GM12878 (cell line): ENCODE data around the gene CRNKL1. TPM values are rescaled to one million over a fixed set of nuclear protein-coding genes. Genes with fewer than 3 reads are reported as not detected.

Source experiments
- ASH2L ChIP-seq: fragments of 300-600, 200-600 bp; sonication (generic); IDR thresholded peaks from 2 replicates; pipeline ENCODE4 v1.6.1; 2017; ENCODE audit warnings: low read depth, mild to moderate bottlenecking, borderline replicate concordance
- ATF7 ChIP-seq: fragments of 450-650 bp; IDR thresholded peaks from 2 replicates; pipeline ENCODE4 v1.6.1; 2016; ENCODE audit warnings: low read depth, mild to moderate bottlenecking
- BCL11A ChIP-seq: IDR thresholded peaks from 2 replicates; pipeline ENCODE4 v1.6.1; 2011; ENCODE audit warnings: low read depth, low read length
- DPF2 ChIP-seq: fragments of 450-650 bp; IDR thresholded peaks from 2 replicates; pipeline ENCODE4 v1.6.1; 2017; ENCODE audit warnings: mild to moderate bottlenecking
- FOXK2 ChIP-seq: fragments of 450-650 bp; IDR thresholded peaks from 2 replicates; pipeline ENCODE4 v1.6.1; 2017; ENCODE audit warnings: mild to moderate bottlenecking, moderate library complexity
- MEF2A ChIP-seq: IDR thresholded peaks from 2 replicates; pipeline ENCODE4 v1.6.1; 2011; ENCODE audit warnings: low read depth, mild to moderate bottlenecking, low read length, moderate library complexity; ENCODE audit not compliant: insufficient read depth
- NFIC ChIP-seq: IDR thresholded peaks from 2 replicates; pipeline ENCODE4 v1.6.1; 2012; ENCODE audit warnings: low read depth, mild to moderate bottlenecking, inconsistent platforms, low read length, moderate library complexity
- NFYB ChIP-seq: IDR thresholded peaks from 2 replicates; pipeline ENCODE4 v1.6.1; 2011; ENCODE audit warnings: low read depth, mild to moderate bottlenecking, low read length, improper control_type of control experiment, moderate library complexity; ENCODE audit not compliant: insufficient read depth
- PAX5 ChIP-seq: IDR thresholded peaks from 2 replicates; pipeline ENCODE4 v1.6.1; 2011; ENCODE audit warnings: low read depth, low read length, borderline replicate concordance
- POU2F2 ChIP-seq: IDR thresholded peaks from 3 replicates; pipeline ENCODE4 v1.6.1; 2011; ENCODE audit warnings: low read depth, mild to moderate bottlenecking, low read length, borderline replicate concordance
- RAD51 ChIP-seq: fragments of 450-650 bp; IDR thresholded peaks from 2 replicates; pipeline ENCODE4 v1.6.1; 2016; ENCODE audit warnings: moderate library complexity, mild to moderate bottlenecking, inconsistent platforms
- RCOR1 ChIP-seq: conservative IDR thresholded peaks from 2 replicates; pipeline ENCODE4 v1.6.1; 2012; ENCODE audit warnings: low read depth, low read length, improper control_type of control experiment
- polyA plus RNA-seq, 11 experiments: library from polyadenylated mRNA; depleted of rRNA in 4 of 11; unstranded in 6 of 11; stranded (reverse) in 5 of 11; fragments of >200 nt; fragmentation: Nextera tagmentation in 4 of 11; fragmentation: Illumina TruSeq in 1 of 11; extraction: Ambion mirVana in 4 of 11; extraction: Trizol in 1 of 11; gene quantifications; 1 replicate in 1 of 11; 2 replicates in 10 of 11; pipeline versions ENCODE4 v1.2.1 to v1.2.3, GENCODE V29; 2011 to 2016; ENCODE audit warnings: inconsistent platforms in 2 of 11, missing spikeins in 2 of 11, low read depth in 1 of 11
- total RNA-seq, 4 experiments: library from RNA; depleted of rRNA in 3 of 4; stranded (reverse); fragments of >200 nt in 3 of 4; fragmentation: Illumina TruSeq in 1 of 4; extraction: Trizol in 1 of 4; gene quantifications; 2 replicates each; pipeline versions ENCODE4 v1.2.1 to v1.2.3, GENCODE V29; 2013 to 2021
- TF ChIP-seq, protein P1 (sequence below): IDR thresholded peaks from 2 replicates; pipeline ENCODE4 v1.6.1; 2012; ENCODE audit warnings: improper control_type of control experiment, low read depth, low read length; ENCODE audit not compliant: insufficient replicate concordance
- TF ChIP-seq, protein P2 (sequence below): fragments of 450-650 bp; IDR thresholded peaks from 2 replicates; pipeline ENCODE4 v1.6.1; 2017; ENCODE audit warnings: borderline replicate concordance
- TF ChIP-seq, protein P3 (sequence below): fragments of 450-650 bp; IDR thresholded peaks from 2 replicates; pipeline ENCODE4 v1.6.1; 2017; ENCODE audit warnings: antibody characterized with exemption, mild to moderate bottlenecking, moderate library complexity
- TF ChIP-seq, protein P4 (sequence below): IDR thresholded peaks from 2 replicates; pipeline ENCODE4 v1.6.1; 2011; ENCODE audit warnings: borderline replicate concordance, low read depth, mild to moderate bottlenecking, moderate library complexity, mixed read lengths, low read length; ENCODE audit not compliant: insufficient read depth; ENCODE audit errors: extremely low read length
- TF ChIP-seq, protein P5 (sequence below): fragments of 450-650 bp; IDR thresholded peaks from 2 replicates; pipeline ENCODE4 v1.6.1; 2016; ENCODE audit warnings: mild to moderate bottlenecking

The CRNKL1 gene
- total and polyA plus RNA-seq, 10 of the 15 experiments (the other 5 are each of a cell fraction or from before 2014, with no cell fraction given) = 9.5 to 28.4 (median 17.5) TPM

DNA sequence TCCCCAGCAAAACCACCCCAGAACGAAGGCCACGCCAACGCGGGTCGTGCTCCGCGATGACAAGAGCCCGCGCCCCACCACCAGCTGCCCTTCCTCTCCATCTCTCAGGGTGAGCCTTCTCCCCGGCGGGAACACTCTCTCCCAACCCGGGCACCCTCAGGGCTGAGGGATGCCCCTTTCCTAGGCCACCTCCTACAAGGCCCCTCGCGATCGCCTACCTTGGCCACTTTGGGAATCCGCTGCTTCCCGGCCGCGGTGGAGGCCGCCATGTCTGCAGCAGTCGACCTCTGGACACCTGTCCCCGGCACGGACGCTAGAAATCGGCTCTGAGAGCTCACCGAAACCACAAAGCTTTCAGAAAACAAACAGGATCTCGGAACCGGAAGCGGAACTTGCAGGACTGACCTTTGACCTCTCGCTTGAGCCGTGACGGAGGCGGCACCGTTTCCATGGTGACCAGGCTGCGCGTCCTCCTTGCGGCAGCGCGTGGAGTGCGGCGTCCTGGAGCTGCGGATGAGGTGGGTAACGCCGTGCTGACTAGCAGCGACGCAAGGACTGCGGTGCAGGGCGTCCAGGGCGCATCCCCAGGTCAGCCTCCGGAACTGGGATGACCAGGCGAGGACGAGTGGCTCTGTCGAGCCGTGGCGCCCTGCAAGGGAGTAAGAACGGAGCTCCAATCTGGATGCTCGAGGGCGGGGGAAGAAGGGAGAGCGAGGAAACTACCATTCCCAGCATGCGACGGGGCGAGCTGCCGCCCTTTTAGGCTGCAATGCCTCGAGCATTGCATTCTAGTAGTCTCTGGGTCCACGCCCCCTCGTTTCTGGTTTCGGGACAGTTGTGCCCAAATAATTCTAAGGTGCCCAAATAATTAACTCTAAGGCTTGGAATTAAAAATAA lies at the start of gene CRNKL1, which contains the start of gene CFAP61 (continued):
- TF ChIP-seq, protein P1, sequence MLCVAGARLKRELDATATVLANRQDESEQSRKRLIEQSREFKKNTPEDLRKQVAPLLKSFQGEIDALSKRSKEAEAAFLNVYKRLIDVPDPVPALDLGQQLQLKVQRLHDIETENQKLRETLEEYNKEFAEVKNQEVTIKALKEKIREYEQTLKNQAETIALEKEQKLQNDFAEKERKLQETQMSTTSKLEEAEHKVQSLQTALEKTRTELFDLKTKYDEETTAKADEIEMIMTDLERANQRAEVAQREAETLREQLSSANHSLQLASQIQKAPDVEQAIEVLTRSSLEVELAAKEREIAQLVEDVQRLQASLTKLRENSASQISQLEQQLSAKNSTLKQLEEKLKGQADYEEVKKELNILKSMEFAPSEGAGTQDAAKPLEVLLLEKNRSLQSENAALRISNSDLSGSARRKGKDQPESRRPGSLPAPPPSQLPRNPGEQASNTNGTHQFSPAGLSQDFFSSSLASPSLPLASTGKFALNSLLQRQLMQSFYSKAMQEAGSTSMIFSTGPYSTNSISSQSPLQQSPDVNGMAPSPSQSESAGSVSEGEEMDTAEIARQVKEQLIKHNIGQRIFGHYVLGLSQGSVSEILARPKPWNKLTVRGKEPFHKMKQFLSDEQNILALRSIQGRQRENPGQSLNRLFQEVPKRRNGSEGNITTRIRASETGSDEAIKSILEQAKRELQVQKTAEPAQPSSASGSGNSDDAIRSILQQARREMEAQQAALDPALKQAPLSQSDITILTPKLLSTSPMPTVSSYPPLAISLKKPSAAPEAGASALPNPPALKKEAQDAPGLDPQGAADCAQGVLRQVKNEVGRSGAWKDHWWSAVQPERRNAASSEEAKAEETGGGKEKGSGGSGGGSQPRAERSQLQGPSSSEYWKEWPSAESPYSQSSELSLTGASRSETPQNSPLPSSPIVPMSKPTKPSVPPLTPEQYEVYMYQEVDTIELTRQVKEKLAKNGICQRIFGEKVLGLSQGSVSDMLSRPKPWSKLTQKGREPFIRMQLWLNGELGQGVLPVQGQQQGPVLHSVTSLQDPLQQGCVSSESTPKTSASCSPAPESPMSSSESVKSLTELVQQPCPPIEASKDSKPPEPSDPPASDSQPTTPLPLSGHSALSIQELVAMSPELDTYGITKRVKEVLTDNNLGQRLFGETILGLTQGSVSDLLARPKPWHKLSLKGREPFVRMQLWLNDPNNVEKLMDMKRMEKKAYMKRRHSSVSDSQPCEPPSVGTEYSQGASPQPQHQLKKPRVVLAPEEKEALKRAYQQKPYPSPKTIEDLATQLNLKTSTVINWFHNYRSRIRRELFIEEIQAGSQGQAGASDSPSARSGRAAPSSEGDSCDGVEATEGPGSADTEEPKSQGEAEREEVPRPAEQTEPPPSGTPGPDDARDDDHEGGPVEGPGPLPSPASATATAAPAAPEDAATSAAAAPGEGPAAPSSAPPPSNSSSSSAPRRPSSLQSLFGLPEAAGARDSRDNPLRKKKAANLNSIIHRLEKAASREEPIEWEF = no peak
- TF ChIP-seq NFYB (no peak), MEF2A (no peak), FOXK2 (peak; percentile 65), BCL11A (no peak), RCOR1 (no peak), DPF2 (peak; percentile 54; the same call in 1 of the 2 replicates), ASH2L (peak; percentile 36; the same call in 1 of the 2 replicates), RAD51 (no peak), NFIC (no peak), PAX5 (peak; percentile 73; the same call in 1 of the 2 replicates), POU2F2 (peak; percentile 4; the same call in 1 of the 3 replicates), ATF7 (no peak)
- TF ChIP-seq, protein P2, sequence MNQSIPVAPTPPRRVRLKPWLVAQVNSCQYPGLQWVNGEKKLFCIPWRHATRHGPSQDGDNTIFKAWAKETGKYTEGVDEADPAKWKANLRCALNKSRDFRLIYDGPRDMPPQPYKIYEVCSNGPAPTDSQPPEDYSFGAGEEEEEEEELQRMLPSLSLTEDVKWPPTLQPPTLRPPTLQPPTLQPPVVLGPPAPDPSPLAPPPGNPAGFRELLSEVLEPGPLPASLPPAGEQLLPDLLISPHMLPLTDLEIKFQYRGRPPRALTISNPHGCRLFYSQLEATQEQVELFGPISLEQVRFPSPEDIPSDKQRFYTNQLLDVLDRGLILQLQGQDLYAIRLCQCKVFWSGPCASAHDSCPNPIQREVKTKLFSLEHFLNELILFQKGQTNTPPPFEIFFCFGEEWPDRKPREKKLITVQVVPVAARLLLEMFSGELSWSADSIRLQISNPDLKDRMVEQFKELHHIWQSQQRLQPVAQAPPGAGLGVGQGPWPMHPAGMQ = no peak
- TF ChIP-seq, protein P3, sequence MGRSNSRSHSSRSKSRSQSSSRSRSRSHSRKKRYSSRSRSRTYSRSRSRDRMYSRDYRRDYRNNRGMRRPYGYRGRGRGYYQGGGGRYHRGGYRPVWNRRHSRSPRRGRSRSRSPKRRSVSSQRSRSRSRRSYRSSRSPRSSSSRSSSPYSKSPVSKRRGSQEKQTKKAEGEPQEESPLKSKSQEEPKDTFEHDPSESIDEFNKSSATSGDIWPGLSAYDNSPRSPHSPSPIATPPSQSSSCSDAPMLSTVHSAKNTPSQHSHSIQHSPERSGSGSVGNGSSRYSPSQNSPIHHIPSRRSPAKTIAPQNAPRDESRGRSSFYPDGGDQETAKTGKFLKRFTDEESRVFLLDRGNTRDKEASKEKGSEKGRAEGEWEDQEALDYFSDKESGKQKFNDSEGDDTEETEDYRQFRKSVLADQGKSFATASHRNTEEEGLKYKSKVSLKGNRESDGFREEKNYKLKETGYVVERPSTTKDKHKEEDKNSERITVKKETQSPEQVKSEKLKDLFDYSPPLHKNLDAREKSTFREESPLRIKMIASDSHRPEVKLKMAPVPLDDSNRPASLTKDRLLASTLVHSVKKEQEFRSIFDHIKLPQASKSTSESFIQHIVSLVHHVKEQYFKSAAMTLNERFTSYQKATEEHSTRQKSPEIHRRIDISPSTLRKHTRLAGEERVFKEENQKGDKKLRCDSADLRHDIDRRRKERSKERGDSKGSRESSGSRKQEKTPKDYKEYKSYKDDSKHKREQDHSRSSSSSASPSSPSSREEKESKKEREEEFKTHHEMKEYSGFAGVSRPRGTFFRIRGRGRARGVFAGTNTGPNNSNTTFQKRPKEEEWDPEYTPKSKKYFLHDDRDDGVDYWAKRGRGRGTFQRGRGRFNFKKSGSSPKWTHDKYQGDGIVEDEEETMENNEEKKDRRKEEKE = no peak
- TF ChIP-seq, protein P4, sequence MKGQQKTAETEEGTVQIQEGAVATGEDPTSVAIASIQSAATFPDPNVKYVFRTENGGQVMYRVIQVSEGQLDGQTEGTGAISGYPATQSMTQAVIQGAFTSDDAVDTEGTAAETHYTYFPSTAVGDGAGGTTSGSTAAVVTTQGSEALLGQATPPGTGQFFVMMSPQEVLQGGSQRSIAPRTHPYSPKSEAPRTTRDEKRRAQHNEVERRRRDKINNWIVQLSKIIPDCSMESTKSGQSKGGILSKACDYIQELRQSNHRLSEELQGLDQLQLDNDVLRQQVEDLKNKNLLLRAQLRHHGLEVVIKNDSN = no peak
- TF ChIP-seq, protein P5, sequence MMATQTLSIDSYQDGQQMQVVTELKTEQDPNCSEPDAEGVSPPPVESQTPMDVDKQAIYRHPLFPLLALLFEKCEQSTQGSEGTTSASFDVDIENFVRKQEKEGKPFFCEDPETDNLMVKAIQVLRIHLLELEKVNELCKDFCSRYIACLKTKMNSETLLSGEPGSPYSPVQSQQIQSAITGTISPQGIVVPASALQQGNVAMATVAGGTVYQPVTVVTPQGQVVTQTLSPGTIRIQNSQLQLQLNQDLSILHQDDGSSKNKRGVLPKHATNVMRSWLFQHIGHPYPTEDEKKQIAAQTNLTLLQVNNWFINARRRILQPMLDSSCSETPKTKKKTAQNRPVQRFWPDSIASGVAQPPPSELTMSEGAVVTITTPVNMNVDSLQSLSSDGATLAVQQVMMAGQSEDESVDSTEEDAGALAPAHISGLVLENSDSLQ = no peak; the same call in 1 of the 2 replicates
